ENCODE data around the gene WDFY2. TPM values are rescaled to one million over a fixed set of nuclear protein-coding genes. Genes with fewer than 3 reads are reported as not detected.

WDFY2 gene
- total and polyA plus RNA-seq, 5 donors from 2014 or later: 4.0 to 26.2 (median 4.9) TPM

GRCh38 chr13:51595416-51595815 lies 11.2 kb downstream of the WDFY2 start:
- H3K36me3 Mint-ChIP-seq: no peaks in the 10 kb centered on the region
- Histone ChIP-seq H3K4me3 (ENCODE audit: low read depth, low read length) (no peak overlapping the region), H3K27ac (ENCODE audit: insufficient read depth, low read length, poor library complexity, severe bottlenecking) (no peak overlapping the region), H3K36me3 (ENCODE audit: control insufficient read depth, insufficient read depth, low read length) (no peaks in the 10 kb centered on the region), H3K9me3 (ENCODE audit: control insufficient read depth in 2 of 2, low read length in 2 of 2) (no peaks in the 10 kb centered on the region), H3K27me3 (ENCODE audit: control insufficient read depth, insufficient read depth, low read length) (no peaks in the 10 kb centered on the region), H3K4me1 (ENCODE audit: control insufficient read depth, insufficient read depth, low read length, poor library complexity, severe bottlenecking) (peaks cover 4% of the 10 kb centered on the region)
- ATAC-seq (ENCODE audit: low read depth in 2 of 2) (no peak), DNase-seq (no peak)
- no peaks in the 10 kb centered on the region for H3K27me3 Mint-ChIP-seq
- no peak overlapping the region for H3K4me3 Mint-ChIP-seq
- no peaks in the 10 kb centered on the region for H3K9me3 Mint-ChIP-seq
- peaks cover 32 to 48% (median 45%) of the 10 kb centered on the region in 4 donors for H3K4me1 Mint-ChIP-seq
- no peak overlapping the region for H3K27ac Mint-ChIP-seq

- peaks cover 4% of the 10 kb centered on the region for H3K4me1 ChIP-seq (ENCODE audit: control insufficient read depth, insufficient read depth, low read length, poor library complexity, severe bottlenecking)
- DNase-seq: no peak
- H3K36me3 ChIP-seq (ENCODE audit: control insufficient read depth, insufficient read depth, low read length): no peaks in the 10 kb centered on the region
- peaks cover 4% of the 10 kb centered on the region for H3K36me3 Mint-ChIP-seq
- H3K27ac ChIP-seq (ENCODE audit: insufficient read depth, low read length, poor library complexity, severe bottlenecking): no peak overlapping the region
- peak overlapping the region in 1 of 3 donors; percentile 52 for H3K27ac Mint-ChIP-seq
- no peak overlapping the region for H3K4me3 ChIP-seq (ENCODE audit: low read depth, low read length)
- no peaks in the 10 kb centered on the region for H3K27me3 ChIP-seq (ENCODE audit: control insufficient read depth, insufficient read depth, low read length)
- H3K27me3 Mint-ChIP-seq: no peaks in the 10 kb centered on the region
- peaks cover 30 to 44% (median 39%) of the 10 kb centered on the region in 4 donors for H3K4me1 Mint-ChIP-seq
- H3K9me3 ChIP-seq (ENCODE audit: control insufficient read depth in 2 of 2, low read length in 2 of 2): no peaks in the 10 kb centered on the region
- no peak for ATAC-seq (ENCODE audit: low read depth in 2 of 2)
- no peaks in the 10 kb centered on the region for H3K9me3 Mint-ChIP-seq
- H3K4me3 Mint-ChIP-seq: no peak overlapping the region
Measured at GRCh38 chr13:51596541-51596940, 12.3 kb downstream of the WDFY2 start.

DNA sequence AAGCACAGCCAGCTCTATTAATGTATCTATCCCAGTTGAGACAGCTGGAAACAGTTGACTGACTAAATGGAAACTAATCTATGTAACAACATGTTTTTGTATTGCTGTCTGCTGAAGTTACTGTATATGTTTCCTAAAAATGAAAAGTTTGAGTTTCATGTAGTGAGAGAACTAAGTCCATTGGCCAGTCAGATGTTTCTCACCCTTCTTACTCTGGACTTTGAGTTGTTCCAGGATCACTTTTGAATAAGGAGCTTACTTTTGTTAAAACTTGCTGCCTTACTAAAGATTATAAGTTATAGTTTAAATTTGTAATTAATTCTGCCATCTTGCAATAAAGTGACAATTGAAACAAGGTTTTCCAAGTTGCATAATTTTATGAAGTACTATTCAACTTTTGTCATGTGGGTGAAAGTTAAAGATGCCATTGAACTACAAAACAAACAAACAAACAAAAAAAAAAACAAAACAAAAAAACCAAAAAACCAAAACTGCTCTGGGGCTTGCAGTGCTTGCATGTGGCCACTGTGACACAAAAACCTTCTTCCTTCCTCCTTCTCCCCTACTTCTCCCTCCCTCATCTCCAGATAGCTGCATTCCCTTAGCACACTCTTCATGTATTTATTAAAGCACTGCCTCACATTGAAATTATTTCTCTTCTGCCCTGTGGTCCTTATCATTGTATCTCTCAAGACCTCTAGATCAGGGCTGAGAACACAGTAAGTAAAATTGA lies 15.3 kb downstream of the WDFY2 start:
- Mint-ChIP-seq H3K4me1 (peaks cover 26 to 47% (median 40%) of the 10 kb centered on the region in 4 donors), H3K4me3 (no peak overlapping the region), H3K27me3 (no peaks in the 10 kb centered on the region), H3K36me3 (peaks cover 4% of the 10 kb centered on the region), H3K9me3 (peaks cover 0 to 2% (median 0%) of the 10 kb centered on the region in 7 donors), H3K27ac (no peak overlapping the region)
- DNase-seq: peak in 1 of 3 donors; percentile 7
- Histone ChIP-seq H3K9me3 (ENCODE audit: control insufficient read depth in 2 of 2, low read length in 2 of 2) (no peaks in the 10 kb centered on the region), H3K4me3 (ENCODE audit: low read depth, low read length) (no peak overlapping the region), H3K36me3 (ENCODE audit: control insufficient read depth, insufficient read depth, low read length) (no peaks in the 10 kb centered on the region), H3K27ac (ENCODE audit: insufficient read depth, low read length, poor library complexity, severe bottlenecking) (no peak overlapping the region), H3K27me3 (ENCODE audit: control insufficient read depth, insufficient read depth, low read length) (no peaks in the 10 kb centered on the region), H3K4me1 (ENCODE audit: control insufficient read depth, insufficient read depth, low read length, poor library complexity, severe bottlenecking) (peaks cover 4% of the 10 kb centered on the region)
- ATAC-seq (ENCODE audit: low read depth in 2 of 2): peak in 1 of 2 donors; percentile 28

DNA sequence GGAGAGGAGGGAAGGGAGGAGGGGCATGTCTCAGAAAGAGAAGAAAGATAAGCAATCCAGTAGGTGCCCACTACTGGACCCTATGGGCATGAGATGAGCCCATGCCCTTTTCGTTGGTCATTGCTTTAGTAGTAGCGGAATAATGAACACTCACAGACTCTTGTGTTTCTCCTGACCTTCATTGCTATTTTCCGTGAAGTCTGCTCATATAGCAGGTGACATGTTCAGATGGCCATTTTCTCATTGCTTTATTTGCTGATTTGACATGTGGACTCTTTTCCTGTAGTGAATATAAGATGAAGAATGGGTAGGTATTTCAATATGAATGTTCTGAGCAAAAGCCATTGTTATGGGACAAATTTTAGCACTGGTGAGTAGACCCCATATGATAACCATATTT lies 16.4 kb downstream of the WDFY2 start:
- H3K27ac ChIP-seq (ENCODE audit: insufficient read depth, low read length, poor library complexity, severe bottlenecking): no peak overlapping the region
- H3K27me3 ChIP-seq (ENCODE audit: control insufficient read depth, insufficient read depth, low read length): no peaks in the 10 kb centered on the region
- peaks cover 0 to 2% (median 0%) of the 10 kb centered on the region in 7 donors for H3K9me3 Mint-ChIP-seq
- peaks cover 4% of the 10 kb centered on the region for H3K36me3 Mint-ChIP-seq
- H3K27ac Mint-ChIP-seq: no peak overlapping the region
- no peaks in the 10 kb centered on the region for H3K9me3 ChIP-seq (ENCODE audit: control insufficient read depth in 2 of 2, low read length in 2 of 2)
- H3K4me3 Mint-ChIP-seq: no peak overlapping the region
- no peaks in the 10 kb centered on the region for H3K27me3 Mint-ChIP-seq
- DNase-seq (no peak), ATAC-seq (ENCODE audit: low read depth in 2 of 2) (no peak)
- peaks cover 4% of the 10 kb centered on the region for H3K4me1 ChIP-seq (ENCODE audit: control insufficient read depth, insufficient read depth, low read length, poor library complexity, severe bottlenecking)
- no peaks in the 10 kb centered on the region for H3K36me3 ChIP-seq (ENCODE audit: control insufficient read depth, insufficient read depth, low read length)
- peaks cover 24 to 38% (median 37%) of the 10 kb centered on the region in 4 donors for H3K4me1 Mint-ChIP-seq
- no peak overlapping the region for H3K4me3 ChIP-seq (ENCODE audit: low read depth, low read length)

DNA sequence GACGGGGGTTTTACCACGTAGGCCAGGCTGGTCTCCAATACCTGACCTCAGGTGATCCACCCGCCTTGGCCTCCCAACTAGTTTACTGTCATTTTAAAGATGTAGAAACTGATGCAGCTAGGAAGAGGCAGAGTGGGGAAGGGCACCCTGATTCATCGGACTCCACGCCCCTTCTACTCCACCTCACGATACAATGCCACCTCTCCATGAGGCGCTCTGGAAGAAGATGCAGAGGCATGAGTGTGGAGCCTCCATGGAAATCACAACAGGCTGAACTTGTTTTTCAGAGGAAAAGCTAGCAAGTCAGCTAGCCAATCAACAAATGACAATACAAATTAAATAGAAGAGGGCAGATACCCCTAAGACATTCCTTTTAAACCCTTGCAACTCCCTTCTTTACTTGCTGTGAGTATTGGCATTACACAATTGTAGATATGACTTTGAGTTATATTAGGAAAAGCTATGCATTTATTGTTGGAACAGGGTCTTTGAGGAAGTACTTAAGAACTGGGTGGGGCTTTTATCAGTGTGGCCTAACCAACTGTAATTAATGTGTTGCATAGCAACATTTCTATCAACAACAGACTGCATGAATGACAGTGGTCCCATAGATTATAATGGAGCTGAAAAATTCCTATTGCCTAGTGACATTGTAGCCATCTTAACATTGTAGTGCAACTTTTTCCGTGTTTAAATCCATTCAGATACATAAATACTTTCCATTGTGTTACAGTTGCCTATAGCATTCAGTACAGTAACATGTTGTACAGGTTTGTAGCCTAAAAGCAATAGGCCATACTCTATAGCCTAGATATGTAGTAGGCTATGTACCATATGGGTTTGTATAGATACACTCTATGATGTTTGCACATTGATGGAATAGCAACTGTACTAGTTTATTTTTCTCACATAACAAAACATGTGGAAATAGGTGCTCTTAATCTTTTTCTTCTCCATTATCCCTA lies 17.6 kb downstream of the WDFY2 start:
- Mint-ChIP-seq H3K36me3 (peaks cover 4% of the 10 kb centered on the region), H3K4me1 (peaks cover 26 to 38% (median 30%) of the 10 kb centered on the region in 4 donors), H3K9me3 (peaks cover 0 to 2% (median 0%) of the 10 kb centered on the region in 7 donors), H3K27me3 (no peaks in the 10 kb centered on the region), H3K4me3 (no peak overlapping the region), H3K27ac (no peak overlapping the region)
- H3K27ac ChIP-seq (ENCODE audit: insufficient read depth, low read length, poor library complexity, severe bottlenecking): no peak overlapping the region
- DNase-seq: no peak
- no peaks in the 10 kb centered on the region for H3K36me3 ChIP-seq (ENCODE audit: control insufficient read depth, insufficient read depth, low read length)
- H3K4me3 ChIP-seq (ENCODE audit: low read depth, low read length): no peak overlapping the region
- no peaks in the 10 kb centered on the region for H3K27me3 ChIP-seq (ENCODE audit: control insufficient read depth, insufficient read depth, low read length)
- no peak for ATAC-seq (ENCODE audit: low read depth in 2 of 2)
- no peaks in the 10 kb centered on the region for H3K9me3 ChIP-seq (ENCODE audit: control insufficient read depth in 2 of 2, low read length in 2 of 2)
- H3K4me1 ChIP-seq (ENCODE audit: control insufficient read depth, insufficient read depth, low read length, poor library complexity, severe bottlenecking): peaks cover 4% of the 10 kb centered on the region

DNA sequence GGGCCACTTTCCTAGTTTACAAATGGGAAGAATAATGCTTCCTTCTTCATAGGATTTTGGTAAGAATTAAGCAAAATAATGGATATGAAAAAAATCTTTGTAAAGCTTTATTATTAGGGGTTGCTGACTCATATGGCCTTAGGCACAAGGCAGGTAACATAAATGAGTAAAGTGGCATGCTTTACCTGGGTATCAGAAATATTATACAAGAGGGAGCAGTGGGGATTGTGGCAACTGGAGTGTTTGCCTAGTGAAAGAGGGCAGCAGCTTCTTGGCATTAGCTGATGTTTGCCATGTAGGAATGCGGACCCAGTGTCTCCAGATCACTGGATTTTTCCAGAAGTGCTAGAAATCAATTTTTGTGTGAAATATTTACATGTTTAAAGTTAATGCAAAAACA lies 19.5 kb downstream of the WDFY2 start:
- no peak overlapping the region for H3K27ac Mint-ChIP-seq
- Histone ChIP-seq H3K36me3 (ENCODE audit: control insufficient read depth, insufficient read depth, low read length) (no peaks in the 10 kb centered on the region), H3K27ac (ENCODE audit: insufficient read depth, low read length, poor library complexity, severe bottlenecking) (no peak overlapping the region), H3K27me3 (ENCODE audit: control insufficient read depth, insufficient read depth, low read length) (no peaks in the 10 kb centered on the region), H3K4me3 (ENCODE audit: low read depth, low read length) (no peak overlapping the region), H3K9me3 (ENCODE audit: control insufficient read depth in 2 of 2, low read length in 2 of 2) (no peaks in the 10 kb centered on the region), H3K4me1 (ENCODE audit: control insufficient read depth, insufficient read depth, low read length, poor library complexity, severe bottlenecking) (peaks cover 4% of the 10 kb centered on the region)
- H3K27me3 Mint-ChIP-seq: no peaks in the 10 kb centered on the region
- H3K4me1 Mint-ChIP-seq: peaks cover 23 to 37% (median 31%) of the 10 kb centered on the region in 4 donors
- peaks cover 4% of the 10 kb centered on the region for H3K36me3 Mint-ChIP-seq
- no peak for DNase-seq
- ATAC-seq (ENCODE audit: low read depth in 2 of 2): no peak
- peaks cover 0 to 2% (median 0%) of the 10 kb centered on the region in 7 donors for H3K9me3 Mint-ChIP-seq
- no peak overlapping the region for H3K4me3 Mint-ChIP-seq

DNA sequence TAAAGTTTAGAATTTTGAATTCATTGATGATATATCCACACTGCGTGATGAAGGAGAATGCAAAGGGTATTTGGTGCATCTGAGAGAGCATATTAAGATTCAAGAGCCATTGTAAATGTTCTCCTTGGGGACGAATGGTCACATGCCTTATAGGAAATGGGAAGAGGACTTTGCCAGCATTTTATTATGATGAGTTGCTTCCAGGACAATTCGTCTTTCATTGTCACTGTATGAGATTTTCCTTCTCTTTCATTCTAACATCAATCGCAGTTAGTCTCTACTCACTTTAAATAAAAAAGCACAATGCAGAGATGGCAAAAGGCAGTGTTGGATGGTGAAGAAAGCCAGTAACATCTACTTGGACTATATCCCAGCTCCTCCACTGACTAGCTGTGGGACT lies 21.4 kb downstream of the WDFY2 start:
- Mint-ChIP-seq H3K9me3 (peaks cover 0 to 2% (median 0%) of the 10 kb centered on the region in 7 donors), H3K27me3 (no peaks in the 10 kb centered on the region), H3K36me3 (peaks cover 3% of the 10 kb centered on the region), H3K27ac (no peak overlapping the region), H3K4me3 (no peak overlapping the region), H3K4me1 (peaks cover 20 to 28% (median 20%) of the 10 kb centered on the region in 4 donors)
- no peaks in the 10 kb centered on the region for H3K36me3 ChIP-seq (ENCODE audit: control insufficient read depth, insufficient read depth, low read length)
- no peak for DNase-seq
- no peaks in the 10 kb centered on the region for H3K9me3 ChIP-seq (ENCODE audit: control insufficient read depth in 2 of 2, low read length in 2 of 2)
- no peak overlapping the region for H3K4me3 ChIP-seq (ENCODE audit: low read depth, low read length)
- ATAC-seq (ENCODE audit: low read depth in 2 of 2): no peak
- H3K4me1 ChIP-seq (ENCODE audit: control insufficient read depth, insufficient read depth, low read length, poor library complexity, severe bottlenecking): no peaks in the 10 kb centered on the region
- H3K27me3 ChIP-seq (ENCODE audit: control insufficient read depth, insufficient read depth, low read length): no peaks in the 10 kb centered on the region
- H3K27ac ChIP-seq (ENCODE audit: insufficient read depth, low read length, poor library complexity, severe bottlenecking): no peak overlapping the region
